Measurements from ENCODE around the gene PRR5.
"Not testable (repeated sequence)": the region's sequence is repeated elsewhere in the genome, so short reads cannot be mapped to it uniquely, and the experiment has no call there.

DNA sequence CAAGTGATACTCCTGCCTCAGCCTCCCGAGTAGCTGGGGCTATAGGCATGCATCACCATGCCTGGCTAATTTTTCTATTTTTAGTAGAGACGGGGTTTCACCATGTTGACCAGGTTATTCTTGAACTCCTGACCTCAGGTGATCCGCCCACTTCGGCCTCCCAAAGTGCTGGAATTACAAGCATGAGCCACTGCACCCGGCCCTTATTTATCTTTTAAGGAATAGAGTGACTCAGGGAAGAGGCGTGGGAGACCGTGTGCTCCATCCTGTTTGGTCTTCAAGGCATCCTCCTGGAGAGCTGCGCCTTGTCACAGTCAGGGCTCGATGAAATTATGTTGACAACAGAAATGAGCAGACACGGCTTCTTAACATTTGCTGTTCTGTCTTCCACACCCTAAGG lies 37.7 kb downstream of the PRR5 start:
- TF ChIP-seq, protein P1, sequence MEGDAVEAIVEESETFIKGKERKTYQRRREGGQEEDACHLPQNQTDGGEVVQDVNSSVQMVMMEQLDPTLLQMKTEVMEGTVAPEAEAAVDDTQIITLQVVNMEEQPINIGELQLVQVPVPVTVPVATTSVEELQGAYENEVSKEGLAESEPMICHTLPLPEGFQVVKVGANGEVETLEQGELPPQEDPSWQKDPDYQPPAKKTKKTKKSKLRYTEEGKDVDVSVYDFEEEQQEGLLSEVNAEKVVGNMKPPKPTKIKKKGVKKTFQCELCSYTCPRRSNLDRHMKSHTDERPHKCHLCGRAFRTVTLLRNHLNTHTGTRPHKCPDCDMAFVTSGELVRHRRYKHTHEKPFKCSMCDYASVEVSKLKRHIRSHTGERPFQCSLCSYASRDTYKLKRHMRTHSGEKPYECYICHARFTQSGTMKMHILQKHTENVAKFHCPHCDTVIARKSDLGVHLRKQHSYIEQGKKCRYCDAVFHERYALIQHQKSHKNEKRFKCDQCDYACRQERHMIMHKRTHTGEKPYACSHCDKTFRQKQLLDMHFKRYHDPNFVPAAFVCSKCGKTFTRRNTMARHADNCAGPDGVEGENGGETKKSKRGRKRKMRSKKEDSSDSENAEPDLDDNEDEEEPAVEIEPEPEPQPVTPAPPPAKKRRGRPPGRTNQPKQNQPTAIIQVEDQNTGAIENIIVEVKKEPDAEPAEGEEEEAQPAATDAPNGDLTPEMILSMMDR (IDR thresholded peaks at IDR 0.05 in 2 of 3, conservative IDR thresholded peaks at IDR 0.05 in 1 of 3; ENCODE audit: borderline replicate concordance in 1 of 3, insufficient read depth in 1 of 3, low read depth in 2 of 3, low read length in 2 of 3), result not testable (repeated sequence)
- TF ChIP-seq EZH2 (IDR thresholded peaks at IDR 0.05); POLR2A (IDR thresholded peaks at IDR 0.05; ENCODE audit: borderline replicate concordance, extremely low read depth, insufficient read depth, insufficient read length): not testable (repeated sequence)
